Measurements from ENCODE around the gene KRT79.

Gene KRT79

GRCh38 chr12:52832985-52833905, 866 bp downstream of the KRT79 start:
- no peak for TF ChIP-seq TAF1 (IDR thresholded peaks at IDR 0.05; ENCODE audit: borderline replicate concordance, insufficient read depth, low read length)
- no peak for TF ChIP-seq POLR2AphosphoS5 (IDR thresholded peaks at IDR 0.05; ENCODE audit: low read depth, low read length)
- no peak for TF ChIP-seq FOXP2 (optimal IDR thresholded peaks at IDR 0.05; ENCODE audit: borderline replicate concordance, extremely low read depth, extremely low read length, insufficient read depth)
- TF ChIP-seq SIN3A (IDR thresholded peaks at IDR 0.05; ENCODE audit: borderline replicate concordance, insufficient read depth, low read length): no peak
- TF ChIP-seq, protein P1, sequence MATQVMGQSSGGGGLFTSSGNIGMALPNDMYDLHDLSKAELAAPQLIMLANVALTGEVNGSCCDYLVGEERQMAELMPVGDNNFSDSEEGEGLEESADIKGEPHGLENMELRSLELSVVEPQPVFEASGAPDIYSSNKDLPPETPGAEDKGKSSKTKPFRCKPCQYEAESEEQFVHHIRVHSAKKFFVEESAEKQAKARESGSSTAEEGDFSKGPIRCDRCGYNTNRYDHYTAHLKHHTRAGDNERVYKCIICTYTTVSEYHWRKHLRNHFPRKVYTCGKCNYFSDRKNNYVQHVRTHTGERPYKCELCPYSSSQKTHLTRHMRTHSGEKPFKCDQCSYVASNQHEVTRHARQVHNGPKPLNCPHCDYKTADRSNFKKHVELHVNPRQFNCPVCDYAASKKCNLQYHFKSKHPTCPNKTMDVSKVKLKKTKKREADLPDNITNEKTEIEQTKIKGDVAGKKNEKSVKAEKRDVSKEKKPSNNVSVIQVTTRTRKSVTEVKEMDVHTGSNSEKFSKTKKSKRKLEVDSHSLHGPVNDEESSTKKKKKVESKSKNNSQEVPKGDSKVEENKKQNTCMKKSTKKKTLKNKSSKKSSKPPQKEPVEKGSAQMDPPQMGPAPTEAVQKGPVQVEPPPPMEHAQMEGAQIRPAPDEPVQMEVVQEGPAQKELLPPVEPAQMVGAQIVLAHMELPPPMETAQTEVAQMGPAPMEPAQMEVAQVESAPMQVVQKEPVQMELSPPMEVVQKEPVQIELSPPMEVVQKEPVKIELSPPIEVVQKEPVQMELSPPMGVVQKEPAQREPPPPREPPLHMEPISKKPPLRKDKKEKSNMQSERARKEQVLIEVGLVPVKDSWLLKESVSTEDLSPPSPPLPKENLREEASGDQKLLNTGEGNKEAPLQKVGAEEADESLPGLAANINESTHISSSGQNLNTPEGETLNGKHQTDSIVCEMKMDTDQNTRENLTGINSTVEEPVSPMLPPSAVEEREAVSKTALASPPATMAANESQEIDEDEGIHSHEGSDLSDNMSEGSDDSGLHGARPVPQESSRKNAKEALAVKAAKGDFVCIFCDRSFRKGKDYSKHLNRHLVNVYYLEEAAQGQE (IDR thresholded peaks at IDR 0.05; ENCODE audit: insufficient read depth in 1 of 2, low read depth in 2 of 2, low read length in 2 of 2): no peak

DNA sequence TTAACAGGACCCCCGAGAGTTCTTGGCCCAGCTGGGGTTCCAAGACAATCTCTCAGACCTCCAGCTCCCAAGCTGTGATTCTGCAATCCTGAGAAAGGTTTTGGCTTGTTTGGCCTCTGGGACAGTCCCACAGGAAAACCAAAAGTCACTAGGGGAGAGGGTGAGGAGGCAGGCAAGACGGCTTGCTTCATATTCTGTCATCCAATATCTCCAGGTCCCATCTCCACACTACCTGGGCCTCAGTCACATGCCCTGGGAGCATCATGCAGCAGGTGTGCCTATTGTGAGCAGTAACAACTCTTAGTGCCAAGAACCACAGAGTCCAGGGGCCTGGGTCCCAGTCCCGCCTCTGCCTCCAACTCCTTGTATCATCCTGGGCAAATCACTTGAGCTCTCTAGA, 1.7 kb downstream of the KRT79 start:
- TF ChIP-seq TAF1 (IDR thresholded peaks at IDR 0.05; ENCODE audit: borderline replicate concordance, insufficient read depth, low read length): no peak

DNA sequence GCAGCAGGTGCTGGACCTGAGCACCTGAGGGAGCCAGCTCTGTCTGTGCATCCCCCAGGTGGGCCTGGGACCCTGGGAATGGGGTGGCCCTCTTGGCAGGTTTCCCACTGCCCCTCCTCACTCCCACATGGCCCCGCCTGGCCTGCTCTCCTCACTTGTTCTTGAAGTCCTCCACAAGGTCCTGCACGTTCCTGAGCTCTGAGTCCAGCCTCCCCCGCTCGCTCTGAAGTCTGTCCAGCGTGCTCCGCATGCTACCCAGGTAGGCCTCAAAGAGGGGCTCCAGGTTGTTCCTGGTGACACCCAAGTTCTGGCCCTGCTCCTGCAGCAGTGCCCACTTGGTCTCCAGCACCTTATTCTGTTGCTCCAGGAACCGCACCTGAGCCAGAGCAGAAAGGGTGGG, 2.9 kb downstream of the KRT79 start:
- TF ChIP-seq, protein P1 (IDR thresholded peaks at IDR 0.05; ENCODE audit: insufficient read depth in 1 of 2, low read depth in 2 of 2, low read length in 2 of 2): no peak
- TF ChIP-seq FOXP2 (optimal IDR thresholded peaks at IDR 0.05; ENCODE audit: borderline replicate concordance, extremely low read depth, extremely low read length, insufficient read depth): no peak
- TF ChIP-seq TAF1 (IDR thresholded peaks at IDR 0.05; ENCODE audit: borderline replicate concordance, insufficient read depth, low read length): no peak
- no peak for TF ChIP-seq SIN3A (IDR thresholded peaks at IDR 0.05; ENCODE audit: borderline replicate concordance, insufficient read depth, low read length)
- TF ChIP-seq POLR2AphosphoS5 (IDR thresholded peaks at IDR 0.05; ENCODE audit: low read depth, low read length): no peak

- TF ChIP-seq POLR2AphosphoS5 (IDR thresholded peaks at IDR 0.05; ENCODE audit: low read depth, low read length) (no peak), FOXP2 (optimal IDR thresholded peaks at IDR 0.05; ENCODE audit: borderline replicate concordance, extremely low read depth, extremely low read length, insufficient read depth) (no peak)
Observed at GRCh38 chr12:52829986-52830770, 3.9 kb downstream of the KRT79 start.

GRCh38 chr12:52828591-52829021, 5.5 kb downstream of the KRT79 start:
- no peak for TF ChIP-seq TAF1 (IDR thresholded peaks at IDR 0.05; ENCODE audit: borderline replicate concordance, insufficient read depth, low read length)

- TF ChIP-seq TAF1 (IDR thresholded peaks at IDR 0.05; ENCODE audit: borderline replicate concordance, insufficient read depth, low read length): no peak
- TF ChIP-seq FOXP2 (optimal IDR thresholded peaks at IDR 0.05; ENCODE audit: borderline replicate concordance, extremely low read depth, extremely low read length, insufficient read depth): no peak
- TF ChIP-seq, protein P1 (IDR thresholded peaks at IDR 0.05; ENCODE audit: insufficient read depth in 1 of 2, low read depth in 2 of 2, low read length in 2 of 2): no peak
- no peak for TF ChIP-seq POLR2AphosphoS5 (IDR thresholded peaks at IDR 0.05; ENCODE audit: low read depth, low read length)
- TF ChIP-seq SIN3A (IDR thresholded peaks at IDR 0.05; ENCODE audit: borderline replicate concordance, insufficient read depth, low read length): no peak
Observed at GRCh38 chr12:52828156-52828555, 6.0 kb downstream of the KRT79 start.

All from PFSK-1 (cell line).